ENCODE measurements around the gene ASCC2.

DNA sequence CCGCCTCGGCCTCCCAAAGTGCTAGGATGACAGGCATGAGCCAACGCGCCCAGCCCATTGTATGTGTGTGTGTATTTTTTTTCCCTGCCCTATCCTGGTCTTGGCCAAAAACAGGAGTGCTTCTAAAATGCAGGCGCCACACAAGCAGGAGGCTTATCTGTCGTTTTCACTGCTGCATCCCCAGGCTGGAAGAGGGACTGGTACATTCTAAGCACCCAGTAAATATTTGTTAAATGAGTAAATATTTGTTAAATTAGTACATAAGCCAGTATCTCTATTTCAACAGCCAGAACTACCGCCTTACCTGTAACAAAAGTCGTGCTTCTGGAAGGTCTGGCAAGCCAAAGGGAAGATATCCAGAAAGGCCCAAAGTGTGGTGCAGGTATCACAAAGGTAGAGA lies 24.9 kb downstream of the ASCC2 start:
- no peak for TF ChIP-seq POLR2A (IDR thresholded peaks at IDR 0.05)
- TF ChIP-seq, protein P1, sequence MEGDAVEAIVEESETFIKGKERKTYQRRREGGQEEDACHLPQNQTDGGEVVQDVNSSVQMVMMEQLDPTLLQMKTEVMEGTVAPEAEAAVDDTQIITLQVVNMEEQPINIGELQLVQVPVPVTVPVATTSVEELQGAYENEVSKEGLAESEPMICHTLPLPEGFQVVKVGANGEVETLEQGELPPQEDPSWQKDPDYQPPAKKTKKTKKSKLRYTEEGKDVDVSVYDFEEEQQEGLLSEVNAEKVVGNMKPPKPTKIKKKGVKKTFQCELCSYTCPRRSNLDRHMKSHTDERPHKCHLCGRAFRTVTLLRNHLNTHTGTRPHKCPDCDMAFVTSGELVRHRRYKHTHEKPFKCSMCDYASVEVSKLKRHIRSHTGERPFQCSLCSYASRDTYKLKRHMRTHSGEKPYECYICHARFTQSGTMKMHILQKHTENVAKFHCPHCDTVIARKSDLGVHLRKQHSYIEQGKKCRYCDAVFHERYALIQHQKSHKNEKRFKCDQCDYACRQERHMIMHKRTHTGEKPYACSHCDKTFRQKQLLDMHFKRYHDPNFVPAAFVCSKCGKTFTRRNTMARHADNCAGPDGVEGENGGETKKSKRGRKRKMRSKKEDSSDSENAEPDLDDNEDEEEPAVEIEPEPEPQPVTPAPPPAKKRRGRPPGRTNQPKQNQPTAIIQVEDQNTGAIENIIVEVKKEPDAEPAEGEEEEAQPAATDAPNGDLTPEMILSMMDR (IDR thresholded peaks at IDR 0.05 in 8 of 11, conservative IDR thresholded peaks at IDR 0.05 in 3 of 11): no peak

All from spleen (tissue), 7 donors.